Uterus (tissue), 4 donors: ENCODE results near the gene SLC31A2. TPM values are rescaled to one million over a fixed set of nuclear protein-coding genes. Genes with fewer than 3 reads are reported as not detected.

Experiments
- DNase-seq, 2 donors: peaks; one replicate each; pipeline ENCODE4 v3.0.0-alpha.2; 2019 to 2020
- H3K27ac ChIP-seq, 2 donors: fragments of 200-600 bp; sonication (generic); 1 replicate in 1 of 2; 2 replicates in 1 of 2; pipeline ENCODE4 v1.5.1; 2016 to 2018
- H3K27me3 ChIP-seq, 2 donors: fragments of 200-600 bp; sonication (generic); one replicate each; pipeline ENCODE4 v1.5.1; 2018 to 2019; ENCODE audit warnings: control low read depth in 1 of 2
- H3K36me3 ChIP-seq, 2 donors: fragments of 200-600 bp; sonication (generic); one replicate each; pipeline ENCODE4 v1.5.1; 2019; ENCODE audit warnings: control low read depth in 1 of 2
- H3K4me1 ChIP-seq, 2 donors: fragments of 200-600 bp; sonication (generic); one replicate each; pipeline ENCODE4 v1.5.1; 2018 to 2019; ENCODE audit warnings: control low read depth in 1 of 2
- H3K4me3 ChIP-seq, 2 donors: fragments of 200-600 bp; sonication (generic); 1 replicate in 1 of 2; 2 replicates in 1 of 2; pipeline ENCODE4 v1.5.1; 2018 to 2019; ENCODE audit warnings: mild to moderate bottlenecking in 1 of 2
- H3K9me3 ChIP-seq, 2 donors: fragments of 200-600 bp; sonication (generic); one replicate each; pipeline ENCODE4 v1.5.1; 2019; ENCODE audit warnings: control low read depth in 1 of 2
- CTCF ChIP-seq, 4 experiments: fragments of 200-600 bp in 2 of 4; fragments of 450-650 bp in 2 of 4; sonication (generic) in 2 of 4; IDR thresholded peaks; one replicate each; pipeline ENCODE4 v1.5.1; 2016 to 2019; ENCODE audit warnings: antibody characterized with exemption in 4 of 4, mild to moderate bottlenecking in 2 of 4, moderate library complexity in 1 of 4
- POLR2A ChIP-seq, 2 donors: fragments of 450-650 bp; IDR thresholded peaks; one replicate each; pipeline ENCODE4 v1.6.1; 2016; ENCODE audit warnings: antibody characterized with exemption in 2 of 2, mild to moderate bottlenecking in 1 of 2, moderate library complexity in 1 of 2
- intact Hi-C: fragments of 100-400 bp; cut with DNase I; formaldehyde crosslinking; loops from one replicate; pipeline ENCODE4 v1.15.1; 2023; ENCODE audit warnings: low total_unique reads
- total RNA-seq, 4 donors: library from RNA; depleted of rRNA in 3 of 4; stranded (reverse); fragments of >200 nt in 3 of 4; gene quantifications; one replicate each; pipeline versions ENCODE4 v1.1.0 to v1.2.4, GENCODE V29; 2014 to 2023
- donor health status: DM: yes; HTN: yes; CAD: no.

The SLC31A2 gene
- total RNA-seq, 4 donors from 2014 or later = 3.0 to 20.0 (median 7.4) TPM

GRCh38 chr9:113153599-113153998, 2.8 kb downstream of the SLC31A2 start:
- DNase-seq = no peak
- TF ChIP-seq CTCF (IDR thresholded peaks at IDR 0.05) (no peak), POLR2A (IDR thresholded peaks at IDR 0.05) (no peak)
- H3K27ac ChIP-seq = no peak overlapping the region
- no peak overlapping the region for H3K4me3 ChIP-seq
- H3K9me3 ChIP-seq = no peaks in the 10 kb centered on the region
- H3K4me1 ChIP-seq = no peaks in the 10 kb centered on the region
- no peaks in the 10 kb centered on the region for H3K27me3 ChIP-seq
- H3K36me3 ChIP-seq = no peaks in the 10 kb centered on the region
- intact Hi-C loops = no loop called here

GRCh38 chr9:113154471-113154870, 3.7 kb downstream of the SLC31A2 start:
- H3K4me3 ChIP-seq = no peak overlapping the region
- DNase-seq = no peak
- peak overlapping the region in 1 of 2 donors; percentile 18 for H3K27ac ChIP-seq
- intact Hi-C loops = no loop called here
- no peaks in the 10 kb centered on the region for H3K9me3 ChIP-seq
- H3K4me1 ChIP-seq = no peaks in the 10 kb centered on the region
- H3K27me3 ChIP-seq = no peaks in the 10 kb centered on the region
- TF ChIP-seq POLR2A (IDR thresholded peaks at IDR 0.05) (no peak), CTCF (IDR thresholded peaks at IDR 0.05) (no peak)
- no peaks in the 10 kb centered on the region for H3K36me3 ChIP-seq

- intact Hi-C loops = no loop called here
- Histone ChIP-seq H3K9me3 (no peaks in the 10 kb centered on the region), H3K27me3 (no peaks in the 10 kb centered on the region), H3K4me1 (no peaks in the 10 kb centered on the region), H3K36me3 (no peaks in the 10 kb centered on the region), H3K27ac (no peak overlapping the region), H3K4me3 (no peak overlapping the region)
- TF ChIP-seq POLR2A (IDR thresholded peaks at IDR 0.05) (no peak), CTCF (IDR thresholded peaks at IDR 0.05) (no peak)
- DNase-seq = no peak
These were observed 4.1 kb downstream of the SLC31A2 start for GRCh38 chr9:113154946-113155345.

GRCh38 chr9:113155911-113156588, 5.2 kb downstream of the SLC31A2 start:
- DNase-seq = no peak
- H3K27me3 ChIP-seq = no peaks in the 10 kb centered on the region
- no peaks in the 10 kb centered on the region for H3K9me3 ChIP-seq
- no peak overlapping the region for H3K27ac ChIP-seq
- no peak overlapping the region for H3K4me3 ChIP-seq
- H3K36me3 ChIP-seq = no peaks in the 10 kb centered on the region
- TF ChIP-seq CTCF (IDR thresholded peaks at IDR 0.05) = no peak
- TF ChIP-seq POLR2A (IDR thresholded peaks at IDR 0.05) = no peak
- H3K4me1 ChIP-seq = no peaks in the 10 kb centered on the region
- intact Hi-C loops = no loop called here

- Histone ChIP-seq H3K27ac (no peak overlapping the region), H3K36me3 (no peaks in the 10 kb centered on the region), H3K4me1 (no peaks in the 10 kb centered on the region), H3K27me3 (no peaks in the 10 kb centered on the region), H3K9me3 (no peaks in the 10 kb centered on the region), H3K4me3 (no peak overlapping the region)
- intact Hi-C loops = no loop called here
- no peak for DNase-seq
- no peak for TF ChIP-seq POLR2A (IDR thresholded peaks at IDR 0.05)
- TF ChIP-seq CTCF (IDR thresholded peaks at IDR 0.05) = no peak
These were observed 6.1 kb downstream of the SLC31A2 start for GRCh38 chr9:113156880-113157279.
